HG03108 (cell line): ENCODE measurements around the gene WNT2.
"Not testable (repeated sequence)": the region's sequence is repeated elsewhere in the genome, so short reads cannot be mapped to it uniquely, and the experiment has no call there.

Experiments
- ATAC-seq: cut with Tn5 transposase; IDR thresholded peaks from one replicate; pipeline ENCODE4 v1.9.1; 2021; ENCODE audit warnings: moderate library complexity; ENCODE audit not compliant: unreplicated experiment

Gene WNT2

DNA sequence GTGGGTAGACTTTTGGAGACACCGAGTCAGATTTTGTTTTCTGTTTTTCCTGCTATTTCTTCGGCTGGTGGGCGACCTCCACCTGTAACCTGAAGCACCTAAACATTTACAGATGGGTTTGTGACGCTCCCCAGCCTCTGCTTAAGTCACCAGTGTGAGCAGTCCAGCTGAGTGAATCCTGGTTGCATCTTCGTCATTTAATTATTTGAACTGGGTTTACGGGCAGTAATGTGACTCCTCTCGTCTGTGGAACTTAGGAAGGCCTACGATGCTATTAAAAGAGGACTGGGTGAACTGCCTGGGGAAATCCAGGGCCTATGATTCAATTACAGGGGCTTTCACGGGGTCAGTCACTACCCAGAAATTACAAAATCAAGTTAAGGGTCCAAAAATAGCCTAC lies 52.5 kb downstream of the WNT2 start:
- no peak for ATAC-seq

DNA sequence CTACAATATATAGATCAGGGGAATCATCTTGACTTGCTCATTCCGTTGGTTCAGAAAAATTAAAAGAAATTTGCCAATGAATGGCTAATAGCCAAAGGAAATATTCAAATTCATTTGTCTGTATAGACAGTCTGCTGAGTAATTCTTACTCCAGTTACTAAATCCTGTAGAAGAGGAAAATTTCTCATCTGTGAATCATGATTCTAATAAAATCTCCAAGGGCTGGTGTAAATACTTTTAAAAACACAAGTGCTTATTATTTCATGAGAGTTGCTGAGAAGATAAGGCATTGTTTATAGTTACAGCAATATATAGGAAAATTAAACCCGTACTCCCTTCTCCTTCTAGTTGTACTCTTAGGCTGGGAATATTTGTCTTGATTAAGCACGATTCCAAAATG lies 53.0 kb downstream of the WNT2 start:
- ATAC-seq = no peak

DNA sequence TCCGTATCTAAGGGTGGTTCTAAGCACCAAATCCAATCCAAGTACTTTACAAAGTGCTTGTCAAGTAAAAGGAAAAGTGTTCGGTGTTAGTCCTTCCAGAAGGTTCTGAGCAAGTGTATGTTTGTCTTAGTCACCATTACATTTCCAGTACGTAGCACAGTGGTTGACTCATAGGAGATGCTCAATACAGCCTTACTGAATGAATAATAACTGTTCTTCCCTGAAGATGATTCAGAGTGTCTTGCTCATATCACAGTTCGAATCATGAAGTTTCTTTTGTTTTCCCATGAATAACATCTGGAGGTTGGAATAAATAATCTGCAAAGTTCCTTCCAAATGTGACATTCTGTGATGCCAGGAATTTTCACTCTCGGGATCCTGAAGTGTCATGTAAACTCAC lies 53.4 kb downstream of the WNT2 start:
- no peak for ATAC-seq

DNA sequence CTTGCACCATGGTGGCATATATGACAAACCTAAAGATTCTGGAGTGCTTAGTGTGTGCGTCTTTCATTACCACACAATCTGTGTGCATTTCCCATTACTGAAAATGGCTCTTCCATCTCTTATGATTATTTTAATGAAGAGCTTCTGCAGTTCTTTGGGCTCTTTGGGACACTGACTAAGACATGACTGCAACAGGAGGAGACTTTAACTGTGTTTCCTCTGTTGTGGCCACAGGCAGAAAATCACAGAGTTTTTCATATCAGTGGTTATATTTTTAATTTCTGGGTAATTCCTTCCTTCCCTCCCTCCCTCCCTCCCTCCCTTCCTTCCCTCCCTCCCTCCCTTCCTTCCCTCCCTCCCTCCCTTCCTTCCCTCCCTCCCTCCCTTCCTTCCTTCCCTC lies 58.1 kb downstream of the WNT2 start:
- ATAC-seq = no peak

DNA sequence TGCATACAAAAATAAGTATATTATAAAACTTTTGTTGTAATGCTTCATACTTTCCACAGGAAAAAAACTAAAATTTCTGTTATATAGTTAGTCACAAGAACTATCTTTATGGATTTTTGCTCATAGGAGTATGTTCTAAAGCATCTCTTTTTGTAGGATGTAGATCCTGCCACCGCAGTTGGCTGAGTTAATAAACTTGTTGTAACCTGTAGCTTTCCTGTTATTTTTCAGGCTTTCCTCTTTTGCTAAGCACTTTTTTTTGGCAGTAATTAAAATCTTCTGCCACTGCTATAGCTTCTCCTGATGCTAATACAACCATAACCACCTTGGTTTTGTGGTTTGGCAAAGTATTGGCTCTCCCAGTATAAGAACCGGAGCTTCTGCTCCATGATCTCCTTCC lies 60.3 kb downstream of the WNT2 start:
- ATAC-seq = no peak

DNA sequence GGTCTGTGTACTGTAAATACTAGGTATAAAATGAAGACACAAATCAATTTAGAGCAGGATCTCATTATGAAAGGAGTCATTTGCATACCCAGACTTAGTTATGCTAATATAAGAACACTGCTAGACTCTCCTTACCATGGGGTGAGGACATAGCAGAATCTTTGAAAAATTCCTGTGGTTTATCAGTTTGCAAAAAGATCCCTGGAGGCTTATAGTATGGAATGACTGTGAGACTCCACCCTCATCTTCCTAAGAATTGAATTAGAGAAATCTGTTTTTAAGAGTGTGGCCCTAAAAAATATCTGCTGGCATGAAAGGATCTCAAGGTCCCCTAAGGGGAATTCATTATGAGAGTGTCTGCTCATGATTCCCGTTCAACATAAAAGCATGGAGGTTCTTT lies 63.2 kb downstream of the WNT2 start:
- no peak for ATAC-seq

DNA sequence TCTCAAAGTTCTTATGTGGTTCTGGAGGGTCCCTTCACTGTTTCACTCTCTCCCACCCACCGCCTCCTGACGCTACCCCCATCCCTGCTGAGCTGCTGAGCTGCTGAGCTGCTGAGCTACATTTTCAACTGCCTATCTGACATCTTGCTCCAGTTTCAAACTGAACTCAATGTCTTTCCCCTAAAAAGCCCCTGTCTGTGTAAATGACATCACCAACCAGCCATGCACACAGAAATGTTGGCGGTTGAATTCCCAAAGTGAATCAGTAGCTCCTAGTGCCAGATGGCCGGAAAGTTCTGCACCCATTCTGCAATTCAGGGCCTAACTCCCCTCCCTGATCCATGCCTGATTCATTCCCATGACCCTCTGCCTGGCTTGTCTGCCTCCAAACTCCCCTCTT lies 71.2 kb downstream of the WNT2 start:
- ATAC-seq = no peak

DNA sequence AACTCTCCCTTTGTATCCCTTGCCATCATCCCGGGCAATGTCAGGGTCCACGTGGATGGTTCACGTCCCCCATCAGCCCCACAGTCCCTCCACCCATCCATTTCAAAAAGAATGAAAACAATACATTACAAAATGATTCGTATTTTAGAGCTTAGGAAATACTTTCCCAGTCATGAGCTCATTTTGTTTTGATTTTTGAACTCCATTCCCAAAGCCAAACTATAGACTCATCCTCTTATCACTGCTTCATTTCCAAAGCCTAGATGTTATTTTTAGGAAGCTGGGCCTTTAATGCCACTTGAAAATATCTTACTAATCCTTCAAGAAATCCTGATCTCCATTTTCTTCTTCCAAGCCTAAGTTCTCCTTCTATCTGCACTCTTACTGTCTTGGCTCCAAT lies 72.1 kb downstream of the WNT2 start:
- no peak for ATAC-seq

DNA sequence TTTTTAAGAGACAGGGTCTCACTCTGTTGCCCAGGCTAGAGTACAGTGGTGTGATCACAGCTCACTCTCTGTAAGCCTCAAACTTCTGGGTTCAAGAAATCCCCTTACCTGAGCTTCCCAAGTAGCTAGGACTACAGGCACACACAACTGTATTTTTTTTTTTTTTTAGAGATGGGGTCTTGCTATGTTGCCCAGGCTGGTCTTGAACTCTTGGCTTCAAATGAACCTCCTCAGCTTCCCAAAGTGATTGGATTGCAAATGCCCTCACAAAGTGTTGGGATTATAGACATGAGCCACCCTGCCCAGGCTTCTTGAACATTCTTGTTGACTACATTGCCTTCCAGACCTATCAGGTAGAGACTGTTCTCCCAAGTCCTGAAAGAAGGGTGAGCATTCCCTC lies 72.6 kb downstream of the WNT2 start:
- no peak for ATAC-seq

DNA sequence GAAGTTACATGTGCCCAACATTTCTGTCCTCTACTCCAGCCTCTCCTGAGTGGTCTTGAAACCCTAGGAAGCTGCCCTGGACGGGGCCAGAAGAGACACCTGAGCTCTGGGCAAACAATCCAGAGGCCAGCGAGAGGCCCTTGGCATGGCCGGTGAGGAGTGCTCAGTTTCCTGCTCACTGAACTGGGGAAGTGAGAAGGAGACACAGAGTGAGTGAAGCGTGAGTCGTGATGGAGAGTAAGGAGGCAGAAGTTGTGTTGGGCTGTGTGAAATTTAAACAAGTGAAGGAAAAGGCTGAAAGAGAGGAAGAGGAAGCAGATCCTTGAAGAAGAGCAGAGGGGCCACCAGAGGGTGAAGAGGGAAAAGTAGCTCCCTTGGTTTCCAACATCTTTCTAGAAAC lies 73.2 kb downstream of the WNT2 start:
- no peak for ATAC-seq

DNA sequence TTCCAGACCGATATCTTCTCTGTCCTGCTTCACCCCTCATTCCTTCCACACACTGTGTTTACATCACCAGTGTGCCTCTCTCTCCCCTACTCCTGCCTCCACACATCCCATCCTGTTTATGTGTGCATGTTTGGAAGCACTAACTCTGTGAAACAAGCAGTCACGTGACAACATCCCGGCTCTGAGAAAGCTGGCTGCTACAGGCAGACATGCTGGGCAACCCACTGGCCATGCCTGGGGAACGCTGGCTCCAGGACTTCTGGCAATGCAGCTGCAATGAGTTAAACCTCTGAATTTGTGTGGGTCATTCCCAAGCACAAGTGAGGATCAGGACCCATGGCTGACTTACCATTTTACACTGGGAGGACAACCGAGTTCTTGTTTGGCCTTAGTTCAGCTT lies 74.0 kb downstream of the WNT2 start:
- no peak for ATAC-seq

DNA sequence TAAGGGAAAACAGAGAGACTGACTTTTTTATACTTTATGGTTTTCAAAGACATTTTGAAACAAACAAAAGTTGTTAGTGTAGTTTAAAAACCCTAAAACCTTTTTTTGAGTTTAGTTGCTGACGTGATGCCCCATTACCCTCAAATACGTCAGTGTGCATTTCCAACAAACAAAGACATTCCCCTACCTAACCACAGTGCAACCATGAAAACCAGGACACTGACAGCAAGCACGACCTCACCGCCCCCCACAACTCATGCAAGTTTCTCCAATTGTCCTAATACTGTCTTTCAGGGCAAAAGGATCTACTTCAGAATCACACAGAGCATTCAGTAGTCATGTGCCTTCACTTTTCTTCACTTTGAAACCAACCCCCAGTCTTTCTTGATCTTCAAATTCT lies 75.0 kb downstream of the WNT2 start:
- ATAC-seq = no peak

DNA sequence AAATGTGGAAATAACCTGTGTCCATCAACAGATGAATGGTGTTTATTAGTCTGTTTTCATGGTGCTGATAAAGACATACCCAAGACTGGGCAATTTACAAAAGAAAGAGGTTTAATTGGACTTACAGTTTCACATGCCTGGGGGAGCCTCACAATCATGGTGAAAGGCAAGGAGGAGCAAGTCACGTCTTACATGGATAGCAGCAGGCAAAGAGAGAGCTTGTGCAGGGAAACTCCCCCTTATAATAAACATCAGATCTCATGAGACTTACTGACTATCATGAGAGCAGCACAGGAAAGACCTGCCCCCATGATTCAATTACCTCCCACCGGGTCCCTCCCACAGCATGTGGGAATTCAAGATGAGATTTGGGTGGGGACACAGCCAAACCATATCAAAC lies 77.2 kb downstream of the WNT2 start:
- ATAC-seq = not testable (repeated sequence)

DNA sequence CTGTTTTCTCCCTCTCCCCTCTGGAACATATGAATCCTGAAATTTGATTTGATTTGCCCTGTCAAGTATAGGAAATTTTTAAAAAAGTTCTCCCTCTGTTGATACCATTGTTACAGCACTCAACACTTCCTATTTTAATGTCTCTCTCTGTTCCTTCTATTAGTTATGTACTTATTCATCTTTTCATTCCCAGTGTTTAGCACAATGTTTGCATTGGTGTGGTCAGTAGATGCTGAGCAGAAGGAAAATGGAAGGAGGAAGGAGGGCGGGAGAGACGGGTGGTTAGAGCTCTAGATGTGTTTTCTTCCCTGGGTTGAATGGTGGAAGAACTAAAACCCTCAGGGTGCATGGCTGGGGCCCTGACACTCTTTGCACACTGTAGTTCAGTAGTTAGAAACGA lies 79.5 kb downstream of the WNT2 start:
- no peak for ATAC-seq

DNA sequence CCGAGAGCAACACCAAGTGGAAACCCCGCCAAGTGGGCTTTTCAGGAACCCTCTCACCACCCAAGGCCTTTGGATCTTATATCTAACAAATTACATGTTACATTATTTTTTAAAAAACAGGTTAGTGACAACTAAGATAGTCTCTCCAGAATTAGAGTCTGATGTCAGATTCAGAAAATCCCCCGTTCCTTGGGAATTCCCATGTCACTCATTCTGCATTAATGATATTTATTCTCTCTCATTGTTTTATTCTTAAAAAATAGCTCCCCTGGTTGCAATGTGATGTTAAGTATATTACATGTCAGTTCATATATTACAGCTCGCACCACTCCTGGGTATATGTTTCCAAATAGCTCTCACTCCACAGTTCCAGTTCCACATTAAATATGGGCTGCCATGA lies 81.8 kb downstream of the WNT2 start:
- ATAC-seq = no peak

DNA sequence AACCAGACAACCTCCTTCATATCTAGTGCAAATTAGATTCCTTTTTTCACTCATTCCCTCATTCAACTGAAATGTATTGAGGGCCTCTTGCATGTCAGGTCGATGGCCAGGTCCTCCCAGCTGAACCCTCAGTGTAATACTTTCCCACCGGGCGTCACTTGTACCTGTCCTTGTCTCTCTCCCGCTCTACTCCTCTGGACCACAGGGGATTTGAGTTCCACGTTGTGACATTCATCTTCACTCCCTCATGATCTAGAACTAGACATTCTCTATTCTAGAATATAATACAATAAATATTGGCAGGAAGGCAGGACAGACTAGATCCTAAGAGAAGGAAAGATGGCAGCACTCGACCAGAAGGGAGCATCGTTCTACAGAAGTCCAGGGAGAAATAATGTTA lies 83.9 kb downstream of the WNT2 start:
- ATAC-seq = no peak

DNA sequence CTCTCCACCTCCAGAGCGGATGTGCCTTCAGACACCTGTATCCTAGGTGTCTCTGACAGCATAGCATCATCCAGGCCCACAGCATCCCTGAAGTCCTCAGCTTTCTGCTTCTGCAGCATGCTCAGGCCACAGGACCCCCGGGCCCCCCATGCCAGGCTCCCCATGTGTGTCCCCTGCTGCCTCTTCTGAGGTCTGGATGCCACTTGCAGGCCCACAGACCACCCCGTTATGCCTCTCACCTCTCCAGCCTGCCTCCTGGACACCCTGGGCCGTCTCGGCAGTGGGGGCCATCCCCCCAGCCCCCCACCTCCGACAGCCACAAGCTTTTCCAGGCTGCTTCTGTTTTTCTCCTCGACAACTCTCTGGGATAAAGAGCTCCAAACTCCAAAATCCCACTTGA lies 84.4 kb downstream of the WNT2 start:
- no peak for ATAC-seq

DNA sequence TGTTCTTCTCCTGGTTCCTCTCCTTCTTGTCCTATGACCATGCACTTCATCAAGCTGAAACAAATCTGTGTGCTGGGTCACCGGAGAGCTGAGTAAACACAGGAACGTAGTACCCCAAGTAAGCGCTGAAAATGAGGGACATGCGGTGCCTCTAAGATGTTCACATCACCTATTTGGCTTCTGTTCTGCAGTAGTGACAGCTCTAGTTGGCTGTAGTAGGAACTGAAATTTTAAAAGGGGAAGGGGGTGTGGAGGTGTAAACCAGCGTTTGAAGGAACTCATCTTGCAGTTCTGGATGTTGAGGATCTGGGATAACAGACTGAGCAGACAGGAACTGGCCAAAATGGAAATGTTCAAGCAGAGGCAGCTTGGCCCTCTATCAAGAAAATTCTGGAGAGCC lies 85.2 kb downstream of the WNT2 start:
- no peak for ATAC-seq

DNA sequence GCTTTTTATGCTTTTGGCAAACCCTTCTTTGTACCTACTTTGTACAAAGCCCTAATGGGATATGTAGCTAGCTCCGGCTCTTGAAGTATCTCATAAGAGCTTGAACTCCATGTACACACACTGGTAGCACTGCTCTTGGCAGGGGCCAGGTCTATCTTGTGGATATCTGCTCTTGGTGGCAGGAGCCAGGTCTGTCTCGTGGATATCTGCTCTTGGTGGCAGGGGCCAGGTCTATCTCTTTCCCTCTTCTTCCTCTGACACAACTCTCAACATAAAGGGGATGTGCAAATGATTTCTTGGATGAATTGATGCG lies 91.9 kb downstream of the WNT2 start:
- ATAC-seq = no peak

DNA sequence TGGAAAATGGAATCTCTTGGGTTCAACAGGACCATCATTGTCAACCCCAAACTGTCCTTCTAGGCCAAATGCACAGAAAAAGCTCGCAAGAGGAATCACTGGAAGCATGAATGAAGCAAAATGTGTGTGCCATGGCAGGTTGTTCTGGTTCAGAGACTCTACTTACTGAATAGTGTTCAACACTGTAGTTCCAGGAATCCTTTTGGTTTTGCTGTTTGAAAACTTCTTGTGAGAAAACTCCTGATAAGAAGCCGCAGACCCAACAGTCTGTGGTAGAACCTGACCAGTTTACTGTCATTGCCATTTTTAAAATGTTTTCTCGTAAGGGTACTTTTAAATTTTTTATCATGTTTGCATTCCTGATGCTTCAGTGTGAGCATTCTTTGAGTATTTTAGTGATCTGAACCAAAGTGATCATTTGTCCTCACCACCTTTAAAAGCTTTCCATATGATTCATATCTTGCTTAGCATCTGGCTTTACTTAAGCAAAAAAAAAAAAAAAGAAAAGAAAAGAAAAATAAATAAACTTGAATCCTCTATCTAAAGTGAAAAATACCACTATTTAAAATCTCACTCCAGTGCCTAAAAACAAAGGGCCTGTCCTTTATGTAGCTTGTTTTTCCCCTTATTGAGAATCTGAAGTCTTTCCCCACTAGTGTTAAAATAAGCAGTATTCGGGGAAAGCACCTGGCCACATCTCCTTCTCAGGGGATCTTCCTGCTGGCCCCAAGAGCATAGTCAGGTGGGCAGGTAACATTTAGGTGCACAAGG lies 92.4 kb downstream of the WNT2 start:
- ATAC-seq = peak; percentile 65

DNA sequence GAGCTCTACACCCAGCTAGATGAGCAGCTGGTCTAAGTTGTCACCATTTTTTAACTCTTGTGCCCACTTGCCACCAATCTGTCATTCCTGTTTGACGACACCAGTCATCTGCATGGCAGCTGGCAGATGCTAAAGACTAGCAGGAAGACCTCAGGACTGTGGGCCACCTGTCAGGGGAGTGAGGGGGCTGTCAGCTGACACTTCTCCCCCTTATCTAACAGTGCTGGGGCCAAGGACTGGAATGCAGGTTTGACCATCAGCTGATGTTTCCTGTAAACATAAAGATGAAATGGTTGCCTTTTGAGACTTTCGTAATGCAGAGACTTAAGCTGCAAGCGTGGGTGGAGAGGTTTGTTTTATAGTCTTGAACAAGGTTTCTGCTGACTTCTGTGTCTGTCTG lies 93.5 kb downstream of the WNT2 start:
- ATAC-seq = no peak

DNA sequence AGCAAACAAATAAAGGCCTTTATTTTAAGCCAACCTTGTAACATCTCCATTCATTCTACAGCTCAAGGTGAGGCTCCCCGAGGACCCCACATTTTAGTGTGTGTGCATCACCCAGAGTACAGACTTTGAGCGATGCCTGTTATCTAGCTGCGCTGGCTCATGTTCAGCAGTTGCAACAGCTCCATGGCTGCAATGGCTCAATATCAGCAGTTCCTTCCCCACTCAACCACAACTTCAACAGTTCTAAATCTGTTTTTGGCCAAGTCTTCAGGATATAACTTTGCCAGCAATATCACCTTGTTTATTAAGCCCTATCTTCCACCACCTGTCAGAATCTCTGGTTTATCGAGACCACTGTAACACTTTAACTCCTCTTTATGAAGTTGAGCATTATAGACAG lies 95.8 kb downstream of the WNT2 start:
- no peak for ATAC-seq

DNA sequence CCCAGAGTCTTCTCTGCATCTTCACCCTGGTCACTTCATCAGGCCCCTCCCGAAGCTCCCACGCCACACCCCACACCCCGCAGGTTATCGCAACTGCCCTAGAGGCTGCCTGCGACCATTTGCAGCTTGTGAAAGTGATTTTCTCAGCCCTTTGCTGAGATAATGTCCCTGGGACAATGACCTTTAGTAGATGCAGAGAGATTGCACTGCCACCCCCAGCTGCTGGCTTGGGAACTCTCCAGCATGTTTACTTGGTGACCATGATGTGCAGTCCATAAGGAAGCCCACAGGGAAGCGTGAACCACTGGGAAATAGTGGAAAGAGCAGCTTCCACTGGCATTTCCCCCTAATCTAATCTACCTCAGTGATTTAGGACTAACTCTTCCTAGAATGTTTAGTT lies 97.3 kb downstream of the WNT2 start:
- no peak for ATAC-seq
